Neural progenitor cell (in vitro differentiated cells): Measurements from ENCODE around the gene FIG4. TPM values are rescaled to one million over a fixed set of nuclear protein-coding genes. Genes with fewer than 3 reads are reported as not detected.

Experiments
- DNase-seq: peaks from one replicate; pipeline ENCODE4 v3.0.0-alpha.2; 2016; ENCODE audit warnings: low spot score
- H2AFZ ChIP-seq: fragments of 200-600 bp; sonication (generic); replicated peaks from 2 replicates; pipeline ENCODE4 v1.6.1; 2016; ENCODE audit warnings: antibody characterized with exemption
- H3F3A ChIP-seq: fragments of 200-600 bp; sonication (generic); 2 replicates; pipeline ENCODE4 v1.6.1; 2016; ENCODE audit warnings: antibody characterized with exemption, low read depth
- H3K27ac ChIP-seq: fragments of 200-600 bp; sonication (generic); 2 replicates; pipeline ENCODE4 v1.5.1; 2016; ENCODE audit warnings: mild to moderate bottlenecking
- H3K27me3 ChIP-seq: fragments of 200-600 bp; sonication (generic); 2 replicates; pipeline ENCODE4 v1.6.1; 2016; ENCODE audit warnings: mild to moderate bottlenecking, moderate library complexity
- H3K36me3 ChIP-seq: fragments of 200-600 bp; sonication (generic); 2 replicates; pipeline ENCODE4 v1.5.1; 2016
- H3K4me1 ChIP-seq: fragments of 200-600 bp; sonication (generic); 2 replicates; pipeline ENCODE4 v1.6.1; 2016; ENCODE audit warnings: mixed run types
- H3K4me2 ChIP-seq: fragments of 200-600 bp; sonication (generic); 2 replicates; pipeline ENCODE4 v1.6.1; 2016
- H3K4me3 ChIP-seq: fragments of 200-600 bp; sonication (generic); 2 replicates; pipeline ENCODE4 v1.5.1; 2016
- H3K79me2 ChIP-seq: fragments of 200-600 bp; sonication (generic); 2 replicates; pipeline ENCODE4 v1.6.1; 2016; ENCODE audit warnings: low read depth
- H3K9ac ChIP-seq: fragments of 200-600 bp; sonication (generic); 2 replicates; pipeline ENCODE4 v1.6.1; 2016
- H3K9me3 ChIP-seq: fragments of 200-600 bp; sonication (generic); 2 replicates; pipeline ENCODE4 v1.5.1; 2016; ENCODE audit warnings: low read depth
- H4K20me1 ChIP-seq: fragments of 200-600 bp; sonication (generic); 2 replicates; pipeline ENCODE4 v1.6.1; 2016; ENCODE audit warnings: low read depth
- H3K27ac Mint-ChIP-seq: 3 replicates; pipeline ENCODE4 v1.8.0; 2021; ENCODE audit warnings: mixed read lengths
- H3K27me3 Mint-ChIP-seq: 2 replicates; pipeline ENCODE4 v1.8.0; 2022; ENCODE audit warnings: low read depth, mild to moderate bottlenecking, inconsistent platforms, moderate library complexity, mixed read lengths; ENCODE audit not compliant: insufficient read depth
- H3K36me3 Mint-ChIP-seq: 3 replicates; pipeline ENCODE4 v1.8.0; 2021; ENCODE audit warnings: mixed read lengths
- H3K4me1 Mint-ChIP-seq: 3 replicates; pipeline ENCODE4 v1.8.0; 2021; ENCODE audit warnings: mixed read lengths
- H3K4me3 Mint-ChIP-seq: 3 replicates; pipeline ENCODE4 v1.8.0; 2021; ENCODE audit warnings: mild to moderate bottlenecking, moderate library complexity, mixed read lengths
- H3K9me3 Mint-ChIP-seq: 3 replicates; pipeline ENCODE4 v1.8.0; 2020; ENCODE audit warnings: mixed read lengths
- EZH2 ChIP-seq: fragments of 200-600 bp; sonication (generic); IDR thresholded peaks from 2 replicates; pipeline ENCODE4 v1.6.1; 2017; ENCODE audit warnings: antibody characterized with exemption, mild to moderate bottlenecking, moderate library complexity
- EZH2phosphoT487 ChIP-seq: fragments of 200-600 bp; sonication (generic); IDR thresholded peaks from 2 replicates; pipeline ENCODE4 v1.6.1; 2017; ENCODE audit warnings: antibody characterized with exemption
- total RNA-seq: library from RNA; depleted of rRNA; stranded (reverse); fragments of >200 nt; gene quantifications from 2 replicates; pipeline ENCODE4 v1.2.3, GENCODE V29; 2015; ENCODE audit warnings: low replicate concordance
- TF ChIP-seq, protein P1 (sequence below): fragments of 200-600 bp; sonication (generic); IDR thresholded peaks from 2 replicates; pipeline ENCODE4 v1.5.1; 2017; ENCODE audit warnings: antibody characterized with exemption, mild to moderate bottlenecking

FIG4 gene
- total RNA-seq, 1 donor from 2014 or later, result 51.3 TPM

- H3K4me1 Mint-ChIP-seq, result no peaks in the 10 kb centered on the region
- no peak for TF ChIP-seq EZH2phosphoT487
- TF ChIP-seq, protein P1, sequence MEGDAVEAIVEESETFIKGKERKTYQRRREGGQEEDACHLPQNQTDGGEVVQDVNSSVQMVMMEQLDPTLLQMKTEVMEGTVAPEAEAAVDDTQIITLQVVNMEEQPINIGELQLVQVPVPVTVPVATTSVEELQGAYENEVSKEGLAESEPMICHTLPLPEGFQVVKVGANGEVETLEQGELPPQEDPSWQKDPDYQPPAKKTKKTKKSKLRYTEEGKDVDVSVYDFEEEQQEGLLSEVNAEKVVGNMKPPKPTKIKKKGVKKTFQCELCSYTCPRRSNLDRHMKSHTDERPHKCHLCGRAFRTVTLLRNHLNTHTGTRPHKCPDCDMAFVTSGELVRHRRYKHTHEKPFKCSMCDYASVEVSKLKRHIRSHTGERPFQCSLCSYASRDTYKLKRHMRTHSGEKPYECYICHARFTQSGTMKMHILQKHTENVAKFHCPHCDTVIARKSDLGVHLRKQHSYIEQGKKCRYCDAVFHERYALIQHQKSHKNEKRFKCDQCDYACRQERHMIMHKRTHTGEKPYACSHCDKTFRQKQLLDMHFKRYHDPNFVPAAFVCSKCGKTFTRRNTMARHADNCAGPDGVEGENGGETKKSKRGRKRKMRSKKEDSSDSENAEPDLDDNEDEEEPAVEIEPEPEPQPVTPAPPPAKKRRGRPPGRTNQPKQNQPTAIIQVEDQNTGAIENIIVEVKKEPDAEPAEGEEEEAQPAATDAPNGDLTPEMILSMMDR, result no peak
- no peak for TF ChIP-seq EZH2
These were observed 117.7 kb downstream of the FIG4 start for GRCh38 chr6:109808837-109809236.

GRCh38 chr6:109815054-109815453 is 124.0 kb downstream of the FIG4 start:
- Mint-ChIP-seq H3K36me3 (no peaks in the 10 kb centered on the region), H3K4me1 (no peaks in the 10 kb centered on the region), H3K27ac (no peak overlapping the region), H3K4me3 (no peak overlapping the region), H3K27me3 (no peaks in the 10 kb centered on the region), H3K9me3 (no peaks in the 10 kb centered on the region)
- no peak for TF ChIP-seq EZH2phosphoT487
- TF ChIP-seq EZH2, result no peak
- TF ChIP-seq, protein P1, result no peak
- Histone ChIP-seq H3K27ac (no peak overlapping the region), H3K9ac (no peak overlapping the region), H3F3A (no peaks in the 10 kb centered on the region), H4K20me1 (no peaks in the 10 kb centered on the region), H3K4me2 (no peak overlapping the region), H3K27me3 (no peaks in the 10 kb centered on the region), H3K4me1 (no peaks in the 10 kb centered on the region), H2AFZ (no peak overlapping the region), H3K36me3 (no peaks in the 10 kb centered on the region), H3K9me3 (no peaks in the 10 kb centered on the region), H3K79me2 (no peaks in the 10 kb centered on the region), H3K4me3 (no peak overlapping the region)
- no peak for DNase-seq

More at GRCh38 chr6:109808837-109809236, 117.7 kb downstream of the FIG4 start:
- Mint-ChIP-seq H3K36me3 (no peaks in the 10 kb centered on the region), H3K27me3 (no peaks in the 10 kb centered on the region), H3K27ac (no peak overlapping the region), H3K4me3 (no peak overlapping the region), H3K9me3 (no peaks in the 10 kb centered on the region)
- H3K9ac ChIP-seq, result no peak overlapping the region
- H3K27ac ChIP-seq, result no peak overlapping the region
- no peak overlapping the region for H3K4me3 ChIP-seq
- no peaks in the 10 kb centered on the region for H3F3A ChIP-seq
- no peaks in the 10 kb centered on the region for H4K20me1 ChIP-seq
- H2AFZ ChIP-seq, result no peak overlapping the region
- no peaks in the 10 kb centered on the region for H3K9me3 ChIP-seq
- no peaks in the 10 kb centered on the region for H3K36me3 ChIP-seq
- H3K4me2 ChIP-seq, result no peak overlapping the region
- H3K79me2 ChIP-seq, result no peaks in the 10 kb centered on the region
- no peak for DNase-seq
- H3K4me1 ChIP-seq, result no peaks in the 10 kb centered on the region
- no peaks in the 10 kb centered on the region for H3K27me3 ChIP-seq

DNA sequence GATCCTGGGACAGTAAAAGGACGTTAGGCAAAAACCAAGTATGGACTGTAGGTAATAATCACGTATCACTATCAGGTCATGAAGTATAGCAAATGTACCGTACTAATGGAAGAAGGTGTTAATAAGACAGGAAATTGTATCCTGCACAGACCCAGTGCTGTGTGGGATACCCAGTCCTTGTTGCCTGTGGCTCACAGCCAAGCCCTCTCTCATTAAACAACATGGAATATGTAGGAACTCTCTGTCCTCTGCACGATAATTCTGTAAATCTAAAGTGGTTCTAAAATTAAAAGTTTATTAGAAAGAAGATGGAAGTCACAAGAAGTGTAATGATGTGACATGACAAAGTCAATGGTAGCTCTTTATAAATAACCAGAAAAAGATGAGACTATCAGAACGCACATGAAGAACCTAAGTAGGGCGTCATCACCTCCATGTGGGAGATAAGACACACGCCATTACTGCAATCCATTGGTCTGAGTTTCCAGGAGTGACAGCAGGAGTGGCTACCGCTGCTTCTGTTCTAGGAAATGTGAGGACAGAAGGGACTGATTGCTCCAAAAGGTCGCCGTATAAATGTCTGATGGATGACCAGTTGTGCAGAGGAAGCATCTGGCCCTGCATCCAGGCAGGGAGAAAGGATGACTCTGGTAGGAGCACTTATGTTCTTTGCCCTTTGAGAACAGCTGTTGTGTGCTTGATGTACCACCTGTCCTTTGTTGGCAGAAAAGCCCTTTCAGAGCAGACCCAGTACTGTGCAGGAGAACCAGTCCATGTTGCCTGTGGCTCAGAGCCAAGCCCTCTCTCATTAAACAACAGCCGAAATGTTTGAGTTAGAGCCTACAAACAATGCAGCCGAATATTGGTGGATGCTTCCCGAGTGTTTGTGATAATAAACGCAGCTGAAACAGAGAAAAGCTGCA is 125.6 kb downstream of the FIG4 start:
- no peak overlapping the region for H2AFZ ChIP-seq
- no peaks in the 10 kb centered on the region for H3K79me2 ChIP-seq
- Mint-ChIP-seq H3K27me3 (no peaks in the 10 kb centered on the region), H3K27ac (no peak overlapping the region), H3K36me3 (no peaks in the 10 kb centered on the region), H3K4me1 (no peaks in the 10 kb centered on the region), H3K9me3 (no peaks in the 10 kb centered on the region), H3K4me3 (no peak overlapping the region)
- H3F3A ChIP-seq, result no peaks in the 10 kb centered on the region
- no peak for DNase-seq
- no peaks in the 10 kb centered on the region for H4K20me1 ChIP-seq
- H3K4me3 ChIP-seq, result no peak overlapping the region
- no peaks in the 10 kb centered on the region for H3K36me3 ChIP-seq
- H3K27me3 ChIP-seq, result no peaks in the 10 kb centered on the region
- no peak overlapping the region for H3K4me2 ChIP-seq
- H3K4me1 ChIP-seq, result no peaks in the 10 kb centered on the region
- H3K27ac ChIP-seq, result no peak overlapping the region
- no peaks in the 10 kb centered on the region for H3K9me3 ChIP-seq
- TF ChIP-seq EZH2phosphoT487, result no peak
- TF ChIP-seq, protein P1, result no peak
- TF ChIP-seq EZH2, result no peak
- H3K9ac ChIP-seq, result no peak overlapping the region
